Osteoblast (primary cell): ENCODE data around the gene ZNF385C. TPM values are rescaled to one million over a fixed set of nuclear protein-coding genes. Genes with fewer than 3 reads are reported as not detected.
A peak's percentile ranks its signal among the peaks of the same experiment; 100 is the strongest.

Experiments
- DNase-seq: peaks from one replicate; pipeline ENCODE4 v3.0.0; 2011; ENCODE audit warnings: low spot score, mixed read lengths; ENCODE audit not compliant: insufficient read length; ENCODE audit errors: missing footprints
- H2AFZ ChIP-seq: 2 replicates; pipeline ENCODE4 v1.6.0; 2011; ENCODE audit warnings: mild to moderate bottlenecking, low read length
- H3K27ac ChIP-seq: 2 replicates; pipeline ENCODE4 v1.5.1; 2011; ENCODE audit warnings: mild to moderate bottlenecking, low read depth, low read length, moderate library complexity
- H3K27me3 ChIP-seq: 2 replicates; pipeline ENCODE4 v1.6.0; 2012; ENCODE audit warnings: mild to moderate bottlenecking, control low read depth, inconsistent platforms, low read length, moderate library complexity; ENCODE audit not compliant: insufficient read depth
- H3K36me3 ChIP-seq: 2 replicates; pipeline ENCODE4 v1.5.1; 2011; ENCODE audit warnings: mild to moderate bottlenecking, low read length, control low read depth, moderate library complexity; ENCODE audit not compliant: insufficient read depth
- H3K4me1 ChIP-seq: 2 replicates; pipeline ENCODE4 v1.5.1; 2011; ENCODE audit warnings: mild to moderate bottlenecking, low read length, control low read depth, moderate library complexity; ENCODE audit not compliant: insufficient read depth
- H3K4me2 ChIP-seq: 2 replicates; pipeline ENCODE4 v1.6.0; 2011; ENCODE audit warnings: mild to moderate bottlenecking, low read length; ENCODE audit not compliant: insufficient read depth
- H3K4me3 ChIP-seq: fragments of 200-600 bp; sonication (generic); 3 replicates; pipeline ENCODE4 v1.5.1; 2012; ENCODE audit warnings: mild to moderate bottlenecking, low read length, inconsistent platforms; ENCODE audit not compliant: insufficient read depth
- H3K79me2 ChIP-seq: 2 replicates; pipeline ENCODE4 v1.6.0; 2012; ENCODE audit warnings: mild to moderate bottlenecking, low read length, control low read depth, inconsistent platforms; ENCODE audit not compliant: insufficient read depth
- H3K9me3 ChIP-seq: 2 replicates; pipeline ENCODE4 v1.5.1; 2011; ENCODE audit warnings: low read depth, low read length, control low read depth
- H4K20me1 ChIP-seq: 2 replicates; pipeline ENCODE4 v1.6.0; 2012; ENCODE audit warnings: mild to moderate bottlenecking, low read length, control low read depth; ENCODE audit not compliant: insufficient read depth
- total RNA-seq: library from RNA; depleted of rRNA; stranded (reverse); fragments of >200 nt; gene quantifications from 2 replicates; pipeline ENCODE4 v1.2.3, GENCODE V29; 2012
- TF ChIP-seq, protein P1 (sequence below): IDR thresholded peaks from 2 replicates; pipeline ENCODE4 v1.5.1; 2011; ENCODE audit warnings: mild to moderate bottlenecking, low read depth, low read length, moderate library complexity; ENCODE audit errors: extremely low read depth

ZNF385C gene
- total RNA-seq, 1 donor, result not detected

DNA sequence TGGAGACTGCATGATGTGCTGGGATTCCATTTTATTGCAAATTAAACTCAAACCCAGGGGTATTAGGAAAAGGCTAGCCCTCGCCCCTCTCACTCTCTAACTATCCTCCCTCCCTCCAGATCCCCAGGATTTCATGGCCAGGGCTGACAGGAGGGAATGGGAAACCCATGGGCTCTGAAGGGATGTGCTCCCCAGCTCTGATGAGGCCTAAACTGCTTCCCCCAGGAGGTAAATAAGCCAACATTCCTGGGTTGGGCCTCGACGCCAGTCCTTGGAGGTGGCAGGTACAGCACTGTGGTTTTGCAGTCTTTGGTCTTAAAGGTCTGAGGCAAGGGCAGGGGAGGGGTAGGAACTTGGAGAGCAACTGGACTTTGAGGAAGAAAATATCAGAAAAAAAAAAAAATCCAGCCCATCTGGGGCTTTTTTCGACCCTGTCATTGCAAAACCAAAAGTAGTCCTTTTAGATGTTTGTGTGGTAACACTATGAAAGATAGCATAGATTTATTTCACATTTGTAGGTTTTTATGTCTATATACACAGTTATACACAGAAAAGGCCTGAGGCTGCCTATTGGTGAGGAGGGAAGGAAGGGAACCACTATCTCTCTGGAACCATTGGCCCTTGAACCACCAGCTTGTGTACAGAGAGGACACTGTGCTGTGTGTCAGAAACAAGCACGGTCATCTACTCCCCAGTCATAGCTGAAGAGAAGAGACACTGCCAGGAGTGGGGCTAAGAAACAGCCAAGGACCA, 59.9 kb downstream of the ZNF385C start:
- Histone ChIP-seq H3K4me2 (no peak overlapping the region), H3K27me3 (no peaks in the 10 kb centered on the region), H3K4me1 (no peaks in the 10 kb centered on the region), H4K20me1 (no peaks in the 10 kb centered on the region), H2AFZ (no peak overlapping the region), H3K79me2 (no peaks in the 10 kb centered on the region), H3K27ac (no peak overlapping the region), H3K9me3 (no peaks in the 10 kb centered on the region), H3K4me3 (no peak overlapping the region), H3K36me3 (no peaks in the 10 kb centered on the region)
- peak; percentile 78 for DNase-seq
- TF ChIP-seq, protein P1, sequence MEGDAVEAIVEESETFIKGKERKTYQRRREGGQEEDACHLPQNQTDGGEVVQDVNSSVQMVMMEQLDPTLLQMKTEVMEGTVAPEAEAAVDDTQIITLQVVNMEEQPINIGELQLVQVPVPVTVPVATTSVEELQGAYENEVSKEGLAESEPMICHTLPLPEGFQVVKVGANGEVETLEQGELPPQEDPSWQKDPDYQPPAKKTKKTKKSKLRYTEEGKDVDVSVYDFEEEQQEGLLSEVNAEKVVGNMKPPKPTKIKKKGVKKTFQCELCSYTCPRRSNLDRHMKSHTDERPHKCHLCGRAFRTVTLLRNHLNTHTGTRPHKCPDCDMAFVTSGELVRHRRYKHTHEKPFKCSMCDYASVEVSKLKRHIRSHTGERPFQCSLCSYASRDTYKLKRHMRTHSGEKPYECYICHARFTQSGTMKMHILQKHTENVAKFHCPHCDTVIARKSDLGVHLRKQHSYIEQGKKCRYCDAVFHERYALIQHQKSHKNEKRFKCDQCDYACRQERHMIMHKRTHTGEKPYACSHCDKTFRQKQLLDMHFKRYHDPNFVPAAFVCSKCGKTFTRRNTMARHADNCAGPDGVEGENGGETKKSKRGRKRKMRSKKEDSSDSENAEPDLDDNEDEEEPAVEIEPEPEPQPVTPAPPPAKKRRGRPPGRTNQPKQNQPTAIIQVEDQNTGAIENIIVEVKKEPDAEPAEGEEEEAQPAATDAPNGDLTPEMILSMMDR, result no peak

DNA sequence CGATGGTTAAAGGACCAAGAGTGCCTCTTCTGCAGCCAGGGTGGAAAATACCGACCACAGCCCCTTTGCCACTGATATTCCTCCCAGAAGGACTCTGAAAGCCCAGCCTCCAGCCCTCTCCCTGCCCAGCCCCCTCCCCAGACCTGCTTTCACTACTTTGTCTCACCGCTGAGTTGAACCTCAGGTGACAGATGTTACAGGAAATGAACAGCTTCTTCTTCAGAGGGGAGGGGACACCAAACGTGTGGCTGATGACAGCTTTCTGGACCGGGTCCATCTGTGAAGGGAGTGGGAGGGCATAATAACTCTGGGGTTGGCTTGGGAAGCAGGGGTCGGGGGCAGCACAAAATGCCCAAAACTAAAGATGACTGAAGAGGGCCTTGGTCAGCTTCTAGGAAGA, 64.2 kb downstream of the ZNF385C start:
- Histone ChIP-seq H2AFZ (no peak overlapping the region), H3K4me1 (no peaks in the 10 kb centered on the region), H3K27me3 (no peaks in the 10 kb centered on the region), H3K9me3 (no peaks in the 10 kb centered on the region), H3K4me3 (no peak overlapping the region), H3K36me3 (no peaks in the 10 kb centered on the region), H3K4me2 (no peak overlapping the region), H3K27ac (no peak overlapping the region), H3K79me2 (no peaks in the 10 kb centered on the region), H4K20me1 (no peaks in the 10 kb centered on the region)
- TF ChIP-seq, protein P1, result no peak
- DNase-seq, result no peak

DNA sequence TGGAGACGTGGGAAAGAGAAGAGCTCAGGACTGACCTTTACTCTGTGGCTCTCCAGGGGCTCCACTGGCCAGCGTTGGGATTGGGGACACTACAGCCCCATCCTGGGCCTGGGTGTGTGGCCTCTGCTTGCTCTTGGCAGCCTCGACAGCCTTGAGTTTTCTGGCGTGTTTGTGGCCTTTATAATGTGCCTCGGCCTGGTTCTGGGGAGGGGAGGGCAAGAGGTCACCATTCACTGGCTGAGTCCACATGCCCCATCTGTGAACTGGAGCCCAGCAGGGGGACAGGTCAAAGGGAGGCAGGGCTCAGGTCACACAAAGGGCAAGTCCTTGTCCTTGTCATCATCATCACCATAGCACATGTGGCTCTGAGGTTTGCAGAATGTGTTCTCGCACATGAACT, 66.7 kb downstream of the ZNF385C start:
- H3K27me3 ChIP-seq, result no peaks in the 10 kb centered on the region
- H3K4me2 ChIP-seq, result no peak overlapping the region
- H3K79me2 ChIP-seq, result no peaks in the 10 kb centered on the region
- H3K9me3 ChIP-seq, result no peaks in the 10 kb centered on the region
- H3K4me3 ChIP-seq, result no peak overlapping the region
- H3K4me1 ChIP-seq, result no peaks in the 10 kb centered on the region
- no peak overlapping the region for H2AFZ ChIP-seq
- TF ChIP-seq, protein P1, result no peak
- DNase-seq, result peak; percentile 72
- no peak overlapping the region for H3K27ac ChIP-seq
- H4K20me1 ChIP-seq, result no peaks in the 10 kb centered on the region
- H3K36me3 ChIP-seq, result no peaks in the 10 kb centered on the region

DNA sequence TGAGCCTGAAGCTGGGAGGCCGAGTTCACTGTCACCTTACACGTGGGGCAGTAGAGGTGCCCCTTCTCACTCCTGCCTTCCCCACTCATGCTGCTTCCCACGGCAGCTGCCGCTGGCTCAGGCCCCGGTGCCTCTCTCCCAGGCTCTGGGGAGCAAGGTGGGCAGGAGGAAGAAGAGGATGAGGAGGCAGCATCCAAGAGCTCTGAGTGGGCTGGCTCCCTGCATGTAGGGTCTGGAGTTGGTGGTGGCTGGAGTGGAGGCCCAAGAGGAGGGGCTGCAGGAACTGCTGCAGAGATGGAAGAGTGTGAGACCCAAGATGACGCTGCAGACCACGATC, 69.5 kb downstream of the ZNF385C start:
- no peak overlapping the region for H3K27ac ChIP-seq
- H3K4me3 ChIP-seq, result no peak overlapping the region
- H3K9me3 ChIP-seq, result no peaks in the 10 kb centered on the region
- H3K4me2 ChIP-seq, result no peak overlapping the region
- DNase-seq, result peak; percentile 45
- peaks cover 12% of the 10 kb centered on the region for H3K4me1 ChIP-seq
- no peaks in the 10 kb centered on the region for H3K79me2 ChIP-seq
- H4K20me1 ChIP-seq, result no peaks in the 10 kb centered on the region
- H3K36me3 ChIP-seq, result peaks cover 4% of the 10 kb centered on the region
- H3K27me3 ChIP-seq, result no peaks in the 10 kb centered on the region
- H2AFZ ChIP-seq, result no peak overlapping the region
- TF ChIP-seq, protein P1, result no peak
